Measurements from ENCODE around the gene DUSP14. TPM values are rescaled to one million over a fixed set of nuclear protein-coding genes. Genes with fewer than 3 reads are reported as not detected.

The DUSP14 gene
- total and polyA plus RNA-seq, 9 of the 15 experiments (the other 6 are each of a cell fraction or from before 2014, with no cell fraction given), result 20.2 to 74.0 (median 31.8) TPM

GRCh38 chr17:37516127-37516571 is 26.5 kb downstream of the DUSP14 start:
- no peak overlapping the region for H3K4me2 ChIP-seq (ENCODE audit: insufficient read depth, low read length)
- H4K20me1 ChIP-seq (replicated peaks; ENCODE audit: control insufficient read depth, insufficient read depth, low read length), result peaks cover 4% of the 10 kb centered on the region; the same call in 1 of the 2 replicates
- no peaks in the 10 kb centered on the region for H3K79me2 ChIP-seq (ENCODE audit: control insufficient read depth, insufficient read depth, low read length)
- intact Hi-C loops (cut with micrococcal nuclease) (no loop called here), in situ Hi-C loops (cut with MboI) (no loop called here)
- no peak overlapping the region for H3K4me3 ChIP-seq
- no peaks in the 10 kb centered on the region for H3K9me3 ChIP-seq (replicated peaks; ENCODE audit: control insufficient read depth, insufficient read depth, low read depth, low read length)
- no peak for FAIRE-seq
- no peak overlapping the region for H2AFZ ChIP-seq (ENCODE audit: low read depth, low read length)
- no peak for TF ChIP-seq RERE (CRISPR knock-in tag; IDR thresholded peaks at IDR 0.05; ENCODE audit: borderline replicate concordance)
- 0 out of 2 replicates have a peak, but pooled peaks have one; percentile 33 for TF ChIP-seq MYNN (IDR thresholded peaks at IDR 0.05)
- TF ChIP-seq MYNN (CRISPR knock-in tag; IDR thresholded peaks at IDR 0.05), result no peak
- peak; percentile 57 for TF ChIP-seq RFX1 (IDR thresholded peaks at IDR 0.05)
- ChIA-PET CTCF (ENCODE audit: low intra/inter-chr PET ratio) (no interaction called here), POLR2A (no interaction called here)
- BruUV-seq (replicated peaks), result no TSS peak
- H3K9ac ChIP-seq (ENCODE audit: insufficient read depth in 1 of 2, low read depth in 2 of 2, low read length in 2 of 2), result no peak overlapping the region
- DNase-seq (ENCODE audit: extremely low read depth in 1 of 4, low spot score in 3 of 4), result no peak
- H3K4me1 ChIP-seq (replicated peaks in 1 of 2; ENCODE audit: control insufficient read depth in 2 of 2, insufficient read depth in 2 of 2, low read length in 2 of 2), result peaks cover 3 to 14% of the 10 kb centered on the region in 2 experiments; a peak in 4 of 5 replicates
- peaks cover 75% of the 10 kb centered on the region; the same call in 2 of the 3 replicates for H3K36me3 ChIP-seq (ENCODE audit: control insufficient read depth, insufficient read depth, low read length)
- 82% methylated on average over 6 of the region's 6 CpGs for WGBS (ENCODE audit: insufficient coverage, low coverage, missing lambda C conversion rate)
- H3K27me3 ChIP-seq (ENCODE audit: control insufficient read depth in 2 of 2, insufficient read depth in 2 of 2, low read length in 2 of 2), result no peaks in the 10 kb centered on the region
- H3K27ac ChIP-seq (ENCODE audit: extremely low read depth, low read depth, low read length), result no peak overlapping the region
- no peaks in the 10 kb centered on the region for H3K9me1 ChIP-seq (ENCODE audit: control insufficient read depth, insufficient read depth, low read length)
- ATAC-seq, result no peak
